ENCODE data around the gene WDFY1.

DNA sequence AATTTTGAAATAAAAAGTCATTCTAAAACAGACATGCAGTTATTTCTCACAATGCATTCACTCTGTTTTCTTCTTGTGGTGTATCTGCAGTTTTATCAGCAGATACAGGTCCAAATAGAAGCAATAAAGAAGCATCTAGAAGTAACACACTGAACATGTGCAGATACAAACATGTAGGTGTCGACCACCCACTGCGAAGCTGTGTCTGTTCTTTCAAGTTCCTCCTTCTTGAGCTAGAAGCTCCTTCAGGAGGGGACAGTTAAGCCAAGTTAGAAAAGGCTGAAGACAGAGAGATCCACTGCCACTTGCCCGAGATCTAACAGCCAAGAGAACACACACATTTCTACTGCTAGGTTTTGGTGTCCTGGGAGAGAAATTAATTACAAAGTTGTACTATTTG, 30.1 kb downstream of the WDFY1 start:
- TF ChIP-seq, protein P1, sequence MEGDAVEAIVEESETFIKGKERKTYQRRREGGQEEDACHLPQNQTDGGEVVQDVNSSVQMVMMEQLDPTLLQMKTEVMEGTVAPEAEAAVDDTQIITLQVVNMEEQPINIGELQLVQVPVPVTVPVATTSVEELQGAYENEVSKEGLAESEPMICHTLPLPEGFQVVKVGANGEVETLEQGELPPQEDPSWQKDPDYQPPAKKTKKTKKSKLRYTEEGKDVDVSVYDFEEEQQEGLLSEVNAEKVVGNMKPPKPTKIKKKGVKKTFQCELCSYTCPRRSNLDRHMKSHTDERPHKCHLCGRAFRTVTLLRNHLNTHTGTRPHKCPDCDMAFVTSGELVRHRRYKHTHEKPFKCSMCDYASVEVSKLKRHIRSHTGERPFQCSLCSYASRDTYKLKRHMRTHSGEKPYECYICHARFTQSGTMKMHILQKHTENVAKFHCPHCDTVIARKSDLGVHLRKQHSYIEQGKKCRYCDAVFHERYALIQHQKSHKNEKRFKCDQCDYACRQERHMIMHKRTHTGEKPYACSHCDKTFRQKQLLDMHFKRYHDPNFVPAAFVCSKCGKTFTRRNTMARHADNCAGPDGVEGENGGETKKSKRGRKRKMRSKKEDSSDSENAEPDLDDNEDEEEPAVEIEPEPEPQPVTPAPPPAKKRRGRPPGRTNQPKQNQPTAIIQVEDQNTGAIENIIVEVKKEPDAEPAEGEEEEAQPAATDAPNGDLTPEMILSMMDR (IDR thresholded peaks at IDR 0.05), result no peak
- TF ChIP-seq EP300 (IDR thresholded peaks at IDR 0.05) (no peak), POLR2A (IDR thresholded peaks at IDR 0.05; ENCODE audit: low read depth) (no peak), POLR2AphosphoS5 (IDR thresholded peaks at IDR 0.05) (no peak)

Data from esophagus muscularis mucosa (tissue), 4 donors.